Measurements from ENCODE around the gene SLC39A11.

DNA sequence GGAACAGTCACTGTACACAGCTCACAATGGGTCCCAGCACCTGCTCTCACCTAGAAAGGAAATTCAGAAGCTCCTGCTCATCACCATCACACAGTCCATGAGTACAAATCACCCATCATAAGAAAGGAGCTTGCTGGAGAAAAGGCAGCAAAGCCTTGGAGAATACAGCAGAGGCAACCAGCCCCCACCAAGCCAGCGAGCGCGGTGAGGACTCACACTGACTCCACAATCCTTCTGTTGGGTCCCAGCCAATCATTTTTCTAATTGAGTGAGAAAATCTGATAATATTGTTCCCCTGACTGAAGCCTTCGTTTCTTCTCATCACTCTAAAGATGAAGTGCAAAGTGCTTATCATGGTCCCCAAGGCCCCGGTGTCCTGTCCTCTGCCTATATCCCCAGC lies 298.3 kb downstream of the SLC39A11 start:
- TF ChIP-seq TOX (CRISPR knock-in tag; IDR thresholded peaks at IDR 0.05; ENCODE audit: borderline replicate concordance), result no peak
- TF ChIP-seq CREB5 (CRISPR knock-in tag; IDR thresholded peaks at IDR 0.05; ENCODE audit: low read depth), result no peak
- no peak for TF ChIP-seq PPARA (CRISPR knock-in tag; IDR thresholded peaks at IDR 0.05; ENCODE audit: borderline replicate concordance)

All from SK-N-SH treated with all-trans-retinoic acid at 6 μM for 48 hours (cell line).